ENCODE results near the gene SLC44A3. TPM values are rescaled to one million over a fixed set of nuclear protein-coding genes. Genes with fewer than 3 reads are reported as not detected.

Gene SLC44A3
- polyA plus RNA-seq, 2 of the 4 experiments (the other 2 are of a cell fraction), result 1.9 to 5.4 TPM

- no peak for ATAC-seq
- H3K4me3 ChIP-seq, result no peak overlapping the region
Observed at GRCh38 chr1:94929351-94930217, 109.4 kb downstream of the SLC44A3 start.

GRCh38 chr1:94931254-94931841 lies 111.2 kb downstream of the SLC44A3 start:
- TF ChIP-seq HOXB5 (CRISPR knock-in tag; IDR thresholded peaks at IDR 0.05) (no peak), TFCP2L1 (CRISPR knock-in tag; IDR thresholded peaks at IDR 0.05) (no peak), NFE2L2 (conservative IDR thresholded peaks at IDR 0.05; ENCODE audit: low read length) (no peak)
- POLR2A ChIA-PET, result no interaction called here
- no peak for DNase-seq (ENCODE audit: low read depth in 1 of 2, low spot score in 1 of 2)
- CTCF ChIA-PET, result no interaction called here
- Histone ChIP-seq H3K9me3 (no peaks in the 10 kb centered on the region), H3K4me1 (peaks cover 38% of the 10 kb centered on the region), H3K4me3 (no peak overlapping the region), H3K4me2 (no peak overlapping the region), H3K27ac (no peak overlapping the region)
- ATAC-seq, result no peak
- no peak for FAIRE-seq
- WGBS (ENCODE audit: missing lambda C conversion rate), result 88% methylated on average over 7 of the region's 7 CpGs

More at GRCh38 chr1:94929351-94930217, 109.4 kb downstream of the SLC44A3 start:
- DNase-seq (ENCODE audit: low read depth in 1 of 2, low spot score in 1 of 2), result no peak
- ChIA-PET CTCF (no interaction called here), POLR2A (no interaction called here)
- WGBS (ENCODE audit: missing lambda C conversion rate), result 85% methylated on average over 11 of the region's 11 CpGs
- Histone ChIP-seq H3K4me1 (peaks cover 27% of the 10 kb centered on the region), H3K9me3 (no peaks in the 10 kb centered on the region), H3K27ac (peak overlapping the region in 1 of 2 experiments; percentile 35; a peak in 1 of 6 replicates), H3K4me2 (peak overlapping the region; percentile 76)
- TF ChIP-seq JUN (IDR thresholded peaks at IDR 0.05) (no peak), EHMT2 (IDR thresholded peaks at IDR 0.05; ENCODE audit: low read depth) (no peak), EHF (CRISPR knock-in tag; IDR thresholded peaks at IDR 0.05) (no peak), ZSCAN20 (CRISPR knock-in tag; IDR thresholded peaks at IDR 0.05) (no peak), RARB (CRISPR knock-in tag; IDR thresholded peaks at IDR 0.05) (no peak), MAFK (IDR thresholded peaks at IDR 0.05; ENCODE audit: partially characterized antibody) (no peak), SREBF2 (IDR thresholded peaks at IDR 0.05) (no peak), REST (IDR thresholded peaks at IDR 0.05) (no peak), NR3C1 (IDR thresholded peaks at IDR 0.05) (no peak), ZNF302 (CRISPR knock-in tag; IDR thresholded peaks at IDR 0.05) (no peak), POLR2AphosphoS2 (conservative IDR thresholded peaks at IDR 0.05; ENCODE audit: low read length) (no peak), HEYL (CRISPR knock-in tag; IDR thresholded peaks at IDR 0.05) (no peak), MAZ (IDR thresholded peaks at IDR 0.05; ENCODE audit: borderline replicate concordance, low read depth, low read length) (no peak)
- TF ChIP-seq, protein P1, sequence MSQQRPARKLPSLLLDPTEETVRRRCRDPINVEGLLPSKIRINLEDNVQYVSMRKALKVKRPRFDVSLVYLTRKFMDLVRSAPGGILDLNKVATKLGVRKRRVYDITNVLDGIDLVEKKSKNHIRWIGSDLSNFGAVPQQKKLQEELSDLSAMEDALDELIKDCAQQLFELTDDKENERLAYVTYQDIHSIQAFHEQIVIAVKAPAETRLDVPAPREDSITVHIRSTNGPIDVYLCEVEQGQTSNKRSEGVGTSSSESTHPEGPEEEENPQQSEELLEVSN (IDR thresholded peaks at IDR 0.05; ENCODE audit: borderline replicate concordance, low read depth), result no peak
- TF ChIP-seq, protein P2, sequence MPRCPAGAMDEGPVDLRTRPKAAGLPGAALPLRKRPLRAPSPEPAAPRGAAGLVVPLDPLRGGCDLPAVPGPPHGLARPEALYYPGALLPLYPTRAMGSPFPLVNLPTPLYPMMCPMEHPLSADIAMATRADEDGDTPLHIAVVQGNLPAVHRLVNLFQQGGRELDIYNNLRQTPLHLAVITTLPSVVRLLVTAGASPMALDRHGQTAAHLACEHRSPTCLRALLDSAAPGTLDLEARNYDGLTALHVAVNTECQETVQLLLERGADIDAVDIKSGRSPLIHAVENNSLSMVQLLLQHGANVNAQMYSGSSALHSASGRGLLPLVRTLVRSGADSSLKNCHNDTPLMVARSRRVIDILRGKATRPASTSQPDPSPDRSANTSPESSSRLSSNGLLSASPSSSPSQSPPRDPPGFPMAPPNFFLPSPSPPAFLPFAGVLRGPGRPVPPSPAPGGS (IDR thresholded peaks at IDR 0.05), result no peak
- FAIRE-seq, result no peak
